ENCODE data around the gene SLC4A9.
"Not testable (repeated sequence)": the region's sequence is repeated elsewhere in the genome, so short reads cannot be mapped to it uniquely, and the experiment has no call there.

SLC4A9 gene

DNA sequence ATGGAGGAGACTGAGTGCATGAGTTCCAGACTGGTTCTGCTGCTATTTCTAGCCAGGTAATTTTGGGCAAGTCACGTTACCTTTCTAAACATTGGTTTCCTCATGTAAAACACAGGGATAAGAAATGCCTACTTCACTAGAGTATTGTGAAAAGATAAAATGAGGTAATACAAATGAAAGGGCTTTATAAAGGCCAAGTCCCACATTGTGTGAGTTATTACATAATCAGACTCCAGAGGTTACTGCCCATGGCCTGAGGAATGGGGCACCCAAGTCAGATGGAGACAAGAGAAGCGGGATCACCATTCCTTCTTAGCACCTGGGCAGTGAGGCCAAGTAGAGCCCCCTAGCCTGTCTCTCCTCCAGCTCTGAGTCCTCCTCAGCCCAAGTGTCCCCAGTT lies 21.1 kb upstream of the SLC4A9 start:
- no peak for DNase-seq

DNA sequence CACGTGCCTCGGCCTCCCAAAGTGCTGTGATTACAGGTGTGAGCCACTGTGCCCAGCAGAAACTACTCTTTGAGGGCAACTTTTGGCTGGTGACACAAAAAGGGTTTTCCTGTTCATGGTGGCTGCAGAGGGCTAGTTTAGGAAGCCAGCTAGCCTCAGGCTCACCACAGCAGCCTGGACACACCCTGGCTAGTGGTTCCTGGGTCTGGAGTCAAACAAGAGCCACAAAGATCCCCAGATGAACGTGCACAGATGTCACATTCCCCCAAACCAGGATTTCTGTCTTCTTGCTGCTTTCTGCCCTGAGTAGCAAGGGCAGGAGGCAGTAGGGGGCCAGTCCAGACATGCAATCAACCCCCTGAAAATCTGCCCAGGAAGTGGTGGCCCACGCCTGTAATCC lies 20.4 kb upstream of the SLC4A9 start:
- DNase-seq, result no peak

- DNase-seq, result no peak
Measured at GRCh38 chr5:140340605-140341121, 19.3 kb upstream of the SLC4A9 start.

DNA sequence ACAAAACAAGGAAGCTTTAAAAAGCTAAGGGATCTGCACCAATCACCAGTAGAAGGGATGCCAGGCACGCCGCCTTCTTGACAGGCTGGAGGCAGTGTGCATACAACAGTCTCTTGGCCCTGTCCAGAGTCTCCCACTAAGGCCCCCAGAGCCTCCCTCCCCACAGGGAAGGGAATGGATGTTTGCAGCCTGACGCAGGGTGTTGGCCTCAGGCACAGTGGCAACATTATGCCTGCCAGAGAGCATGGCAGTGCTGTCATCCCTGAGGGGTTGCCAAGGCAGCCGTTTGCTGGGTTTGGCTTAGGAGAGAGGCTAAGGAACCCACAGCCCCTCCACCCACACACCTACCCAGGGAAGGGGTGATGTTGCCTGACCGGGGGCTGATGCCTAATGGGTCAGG lies 18.4 kb upstream of the SLC4A9 start:
- no peak for DNase-seq

DNA sequence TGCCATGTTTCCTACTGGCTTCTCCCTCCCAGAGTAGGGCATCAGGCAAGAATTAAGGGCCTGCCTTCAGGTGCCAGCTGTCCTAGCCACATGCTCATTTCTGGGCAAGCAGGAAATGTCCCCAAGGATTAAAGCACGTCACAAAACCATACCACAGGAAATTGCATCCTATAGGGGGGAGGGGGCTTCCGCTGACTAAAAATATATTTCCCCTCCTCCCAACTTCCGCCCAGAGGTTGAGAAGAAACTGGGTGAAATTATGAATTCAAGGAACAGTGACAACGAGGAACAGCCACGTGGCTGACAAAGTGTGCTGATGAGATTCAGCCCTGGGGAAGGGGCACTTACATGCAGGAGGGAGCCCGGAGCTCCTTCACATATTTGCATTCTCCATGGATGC lies 17.7 kb upstream of the SLC4A9 start:
- no peak for DNase-seq

DNA sequence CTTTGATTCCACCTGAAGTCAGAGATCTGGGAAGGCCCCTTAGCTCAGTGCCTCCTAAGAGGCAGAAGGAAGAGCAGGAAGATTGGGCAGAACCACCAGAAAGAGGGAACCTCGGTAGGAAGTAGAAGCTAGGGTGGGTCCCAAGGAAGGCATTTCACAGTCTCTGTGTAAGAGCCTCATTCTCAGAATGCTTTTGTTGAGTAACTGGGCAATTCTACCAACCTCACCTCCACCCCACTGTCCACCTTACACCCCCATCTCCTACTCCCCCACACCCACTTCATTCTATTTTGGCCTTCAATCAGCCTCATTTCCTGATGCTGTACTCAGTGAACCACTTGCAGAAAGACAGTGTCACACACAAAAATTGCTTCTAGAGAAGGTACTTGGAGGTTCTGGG lies 17.1 kb upstream of the SLC4A9 start:
- no peak for DNase-seq

- not testable (repeated sequence) for DNase-seq
Measured at GRCh38 chr5:140343849-140344248, 16.1 kb upstream of the SLC4A9 start.

DNA sequence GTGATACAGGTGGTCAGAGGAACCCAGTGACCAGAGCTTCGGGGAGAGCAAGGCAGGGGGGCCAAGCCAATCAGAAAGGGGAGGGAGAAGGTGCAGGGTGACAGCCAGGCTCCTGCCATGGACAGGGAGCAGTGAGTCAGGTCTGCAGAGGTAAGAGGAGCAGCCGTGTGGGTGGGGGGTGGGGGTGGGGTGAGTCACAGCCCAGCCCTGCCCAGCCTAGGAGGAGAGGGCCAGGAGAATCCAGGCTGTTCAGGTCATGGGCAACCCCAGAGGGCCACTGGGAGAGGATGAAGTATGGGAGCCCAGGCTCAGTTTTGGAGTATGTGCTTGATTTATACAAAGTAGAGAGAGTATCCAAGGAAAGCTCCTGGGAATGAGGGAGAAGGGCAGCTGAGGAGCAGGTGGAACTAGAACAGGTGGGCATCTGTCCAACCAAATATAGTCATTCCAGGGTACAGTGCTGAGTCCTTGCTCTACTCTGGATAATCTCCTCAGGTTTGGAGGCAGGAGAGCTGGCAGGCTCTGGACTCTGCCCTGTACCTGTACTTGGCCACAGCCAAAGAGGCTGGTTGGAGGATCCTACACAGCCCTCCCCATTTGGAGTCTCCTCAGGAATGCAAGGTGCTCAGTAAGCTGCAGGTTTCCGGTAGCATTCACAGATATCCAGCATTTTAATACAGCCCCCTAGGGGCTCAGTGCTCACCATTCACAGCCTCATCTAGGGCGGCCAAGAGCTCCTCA lies 15.1 kb upstream of the SLC4A9 start:
- DNase-seq, result no peak

- DNase-seq, result peak; percentile 59
Measured at GRCh38 chr5:140345919-140346347, 14.1 kb upstream of the SLC4A9 start.

DNA sequence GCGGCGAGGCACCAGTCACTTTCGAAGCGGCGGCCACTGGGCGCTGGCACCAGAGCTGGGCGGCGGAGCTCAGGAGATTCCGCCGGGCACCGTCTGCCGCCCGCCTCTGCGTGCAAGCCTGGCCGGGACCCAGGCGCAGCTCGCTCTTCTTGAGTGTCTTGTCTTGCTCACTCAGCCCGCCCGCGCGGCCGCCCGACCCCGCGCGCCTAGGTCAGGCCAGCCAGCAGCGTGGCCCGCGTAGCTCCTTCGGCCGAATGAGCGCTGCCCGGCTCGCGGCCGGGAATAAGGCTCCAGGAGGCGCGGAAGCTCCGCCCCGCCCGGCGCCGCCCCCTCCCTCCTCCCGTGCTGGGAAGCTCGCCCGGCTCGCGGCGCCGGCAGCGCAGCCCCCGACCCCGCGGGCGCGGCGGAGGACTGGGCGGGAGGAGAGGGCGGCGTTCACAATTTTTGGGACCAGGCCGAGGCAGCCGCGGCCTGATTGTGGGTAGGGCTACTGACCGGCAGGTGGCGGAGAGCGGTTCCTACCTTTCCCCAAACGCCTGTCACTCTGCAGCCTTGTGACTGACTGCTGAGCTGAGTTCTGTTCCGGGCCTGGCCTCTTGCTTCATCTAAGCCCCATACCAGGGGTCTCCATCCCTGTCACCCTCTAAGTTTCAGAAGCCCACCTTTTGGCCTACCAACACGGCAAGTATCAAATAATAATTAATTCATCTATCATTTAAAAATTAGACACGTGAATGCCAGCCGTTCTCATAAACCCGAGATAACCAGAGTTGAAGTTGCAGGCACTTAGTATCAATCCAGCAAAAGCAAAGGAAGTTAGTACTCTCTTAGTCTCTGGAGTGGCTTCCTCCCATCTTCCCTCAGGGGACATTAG lies 13.4 kb upstream of the SLC4A9 start, which contains the start of gene HBEGF:
Gene HBEGF (minus strand): TSS at position 256 of the 874 bp plus-strand sequence. CDS start 275 bp downstream, outside the sequence.
- DNase-seq, result peak; percentile 69

DNA sequence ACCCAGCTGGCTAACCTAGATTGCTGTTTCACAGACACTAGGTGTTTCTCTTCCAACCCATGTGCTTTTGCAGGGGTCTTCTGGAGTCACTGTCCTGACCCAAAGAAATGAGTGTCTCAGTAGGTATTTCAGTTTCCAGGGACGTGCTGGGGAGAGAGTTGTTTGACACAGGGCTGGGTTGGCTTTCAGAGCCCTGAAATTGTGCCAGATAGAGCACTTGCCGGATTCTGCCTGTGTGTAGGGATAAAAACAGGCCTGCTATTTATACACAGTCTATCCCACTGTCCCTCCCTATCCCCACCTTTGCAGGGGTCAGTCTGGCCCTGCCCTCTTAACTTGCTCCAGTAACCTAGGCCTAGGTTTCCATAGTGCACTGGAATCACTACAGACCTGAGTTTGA lies 12.6 kb upstream of the SLC4A9 start:
- no peak for DNase-seq

DNA sequence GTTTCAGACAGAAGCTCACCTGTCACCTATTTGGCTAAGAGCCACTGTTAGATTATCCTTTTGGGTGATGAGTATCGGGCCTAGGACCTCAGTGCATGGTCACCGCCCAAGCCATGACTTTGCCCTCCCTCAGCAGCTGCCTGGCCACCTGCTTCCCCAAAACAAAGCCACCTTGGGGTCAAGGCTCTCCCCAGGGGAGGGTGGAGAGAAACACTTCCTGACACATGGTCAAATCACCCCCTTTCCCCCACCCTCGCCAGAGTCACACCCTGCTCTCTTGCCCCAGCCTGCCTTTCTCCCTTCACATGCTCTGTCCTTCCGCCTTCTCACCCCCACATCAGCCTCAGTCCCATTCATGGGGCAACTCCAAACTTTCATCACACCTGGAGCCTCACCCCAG lies 11.9 kb upstream of the SLC4A9 start:
- DNase-seq, result no peak

DNA sequence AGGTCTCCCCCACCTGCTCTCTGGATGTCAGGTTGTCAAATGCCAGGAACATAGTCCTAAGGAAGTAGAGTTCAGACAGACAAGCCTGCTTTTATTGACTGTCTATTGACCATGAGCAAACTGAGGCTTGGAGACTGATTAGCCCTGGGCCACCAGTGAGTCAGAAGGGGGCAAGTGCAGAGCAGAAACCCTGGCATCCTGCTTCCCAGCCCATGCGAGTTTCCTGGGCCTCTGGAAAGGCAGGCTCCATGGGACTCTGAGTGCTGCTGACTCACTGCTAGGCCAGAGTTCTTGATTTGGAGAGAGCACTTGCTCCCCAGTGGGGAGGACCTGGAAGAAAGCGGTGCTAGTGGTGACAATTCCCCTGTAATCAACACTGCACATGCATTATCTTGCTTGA lies 10.8 kb upstream of the SLC4A9 start:
- DNase-seq, result no peak

DNA sequence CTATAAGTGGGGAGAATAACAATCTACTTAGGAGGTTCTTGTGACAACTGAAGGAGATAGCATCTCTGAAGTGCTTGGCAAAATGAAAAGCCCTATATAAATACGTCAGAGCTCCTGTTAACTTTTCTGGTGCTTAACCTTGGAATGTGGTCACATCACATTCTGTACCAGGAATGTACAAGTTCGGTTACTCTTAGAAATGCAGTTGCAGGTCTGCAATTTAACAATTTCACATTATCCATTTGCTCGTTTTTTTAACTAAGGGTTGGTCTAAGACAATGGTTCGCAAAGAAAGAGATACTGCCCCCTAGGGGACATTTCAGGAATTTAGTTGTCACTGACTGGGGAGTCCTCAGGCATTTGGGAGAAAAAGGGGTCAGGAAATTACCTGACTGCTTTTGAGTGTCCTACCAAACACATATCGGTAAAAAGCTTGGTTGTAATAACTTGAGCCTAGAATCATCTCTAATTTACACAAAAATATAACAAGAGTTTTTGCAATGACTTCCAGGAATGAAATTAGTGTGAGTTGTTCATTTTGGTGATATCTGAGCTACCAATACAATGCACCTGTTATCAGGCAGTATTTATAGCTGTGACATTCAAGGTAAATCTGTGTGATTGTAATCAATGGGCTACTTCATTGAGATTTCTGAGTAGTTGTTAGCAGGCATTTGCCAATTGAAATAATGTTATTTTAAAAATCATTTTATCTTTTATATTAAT lies 8.2 kb upstream of the SLC4A9 start:
- DNase-seq, result no peak

- no peak for DNase-seq
Measured at GRCh38 chr5:140355546-140355945, 4.4 kb upstream of the SLC4A9 start.

- DNase-seq, result no peak
Measured at GRCh38 chr5:140356853-140357725, 2.9 kb upstream of the SLC4A9 start.

- peak; percentile 87 for DNase-seq
Measured at GRCh38 chr5:140357726-140358093, 2.3 kb upstream of the SLC4A9 start.

- DNase-seq, result no peak
Measured at GRCh38 chr5:140358738-140359310, 1.2 kb upstream of the SLC4A9 start.

DNA sequence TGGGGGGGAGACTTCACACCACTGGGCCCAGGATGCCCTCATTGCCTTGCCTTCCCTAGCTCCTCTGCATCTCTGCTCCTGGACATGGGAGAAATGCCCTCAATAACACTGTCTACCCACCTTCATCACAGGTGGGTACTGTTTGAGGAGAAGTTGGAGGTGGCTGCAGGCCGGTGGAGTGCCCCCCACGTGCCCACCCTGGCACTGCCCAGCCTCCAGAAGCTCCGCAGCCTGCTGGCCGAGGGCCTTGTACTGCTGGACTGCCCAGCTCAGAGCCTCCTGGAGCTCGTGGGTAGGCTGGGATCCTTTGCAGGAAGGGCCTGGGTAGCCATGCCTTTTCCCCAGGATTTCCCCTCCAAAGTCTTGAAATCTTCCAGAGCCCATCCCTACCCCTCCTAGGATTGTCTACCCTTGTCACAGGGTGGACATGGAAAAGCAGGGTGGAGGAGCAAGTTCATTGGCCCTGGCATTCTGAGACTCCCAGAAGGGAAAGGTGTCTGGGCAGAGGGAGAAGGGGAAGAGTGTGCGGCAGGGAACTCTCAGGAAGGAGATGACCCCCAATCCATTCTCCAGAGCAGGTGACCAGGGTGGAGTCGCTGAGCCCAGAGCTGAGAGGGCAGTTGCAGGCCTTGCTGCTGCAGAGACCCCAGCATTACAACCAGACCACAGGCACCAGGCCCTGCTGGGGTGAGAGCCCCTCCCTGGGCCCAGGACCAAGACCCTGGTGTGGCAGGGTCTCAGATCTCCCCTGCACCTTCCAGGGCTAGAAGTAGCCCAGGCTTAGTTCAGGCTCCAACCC lies 886 bp downstream of the SLC4A9 start:
- no peak for DNase-seq

DNA sequence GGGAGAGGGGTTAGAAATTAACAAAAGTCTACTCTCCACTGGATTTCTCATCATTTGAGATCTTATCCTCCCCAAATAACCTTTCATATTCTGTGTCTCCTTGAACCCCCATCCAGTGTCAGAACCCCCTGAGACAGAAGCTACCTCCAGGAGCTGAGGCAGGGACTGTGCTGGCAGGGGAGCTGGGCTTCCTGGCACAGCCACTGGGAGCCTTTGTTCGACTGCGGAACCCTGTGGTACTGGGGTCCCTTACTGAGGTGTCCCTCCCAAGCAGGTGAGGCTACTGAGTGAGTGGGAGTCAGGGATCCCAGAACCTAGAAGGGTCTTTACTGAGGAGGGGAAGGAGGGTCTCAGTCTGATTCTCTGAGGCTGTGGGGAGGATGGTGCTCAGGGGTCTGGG lies 1.9 kb downstream of the SLC4A9 start:
- no peak for DNase-seq

GRCh38 chr5:140362311-140362710 lies 2.3 kb downstream of the SLC4A9 start:
- no peak for DNase-seq
